HG03469 (cell line): ENCODE results near the gene PRAC2.
"Not testable (repeated sequence)": the region's sequence is repeated elsewhere in the genome, so short reads cannot be mapped to it uniquely, and the experiment has no call there.

Source experiments
- ATAC-seq: cut with Tn5 transposase; IDR thresholded peaks from one replicate; pipeline ENCODE4 v1.9.1; 2021; ENCODE audit warnings: mild to moderate bottlenecking, moderate library complexity, moderate number of reproducible peaks; ENCODE audit not compliant: unreplicated experiment

PRAC2 gene

GRCh38 chr17:48722915-48723422 lies at the start of gene PRAC2:
Gene PRAC2 (plus strand): TSS chr17:48723185. CDS start chr17:48724411, 1,226 bp downstream.
- ATAC-seq, result no peak

- no peak for ATAC-seq
Observed at GRCh38 chr17:48676963-48677558, 45.9 kb upstream of the PRAC2 start.

GRCh38 chr17:48678141-48678971 lies 44.6 kb upstream of the PRAC2 start:
- ATAC-seq, result no peak

GRCh38 chr17:48679385-48680096 lies 43.4 kb upstream of the PRAC2 start:
- ATAC-seq, result no peak

GRCh38 chr17:48681609-48682008 lies 41.4 kb upstream of the PRAC2 start:
- no peak for ATAC-seq

- no peak for ATAC-seq
Observed at GRCh38 chr17:48690655-48691054, 32.3 kb upstream of the PRAC2 start.

GRCh38 chr17:48692049-48692448 lies 30.9 kb upstream of the PRAC2 start:
- ATAC-seq, result no peak

- no peak for ATAC-seq
Observed at GRCh38 chr17:48693178-48693577, 29.8 kb upstream of the PRAC2 start.

- ATAC-seq, result no peak
Observed at GRCh38 chr17:48701864-48702532, 21.0 kb upstream of the PRAC2 start.

GRCh38 chr17:48704361-48705248 lies 18.4 kb upstream of the PRAC2 start:
- ATAC-seq, result no peak

- ATAC-seq, result no peak
Observed at GRCh38 chr17:48711128-48711527, 11.9 kb upstream of the PRAC2 start.

GRCh38 chr17:48715496-48716399 lies 7.2 kb upstream of the PRAC2 start:
- no peak for ATAC-seq

GRCh38 chr17:48716549-48716948 lies 6.4 kb upstream of the PRAC2 start:
- not testable (repeated sequence) for ATAC-seq

- ATAC-seq, result no peak
Observed at GRCh38 chr17:48717367-48718226, 5.4 kb upstream of the PRAC2 start.

GRCh38 chr17:48718227-48718760 lies 4.7 kb upstream of the PRAC2 start:
- ATAC-seq, result no peak

- no peak for ATAC-seq
Observed at GRCh38 chr17:48718761-48719641, 4.0 kb upstream of the PRAC2 start.
